NAMALWA (cell line): ENCODE measurements around the gene DGCR8.
A peak's percentile ranks its signal among the peaks of the same experiment; 100 is the strongest.
"Not testable (repeated sequence)": the region's sequence is repeated elsewhere in the genome, so short reads cannot be mapped to it uniquely, and the experiment has no call there.

Source experiments
- DNase-seq: peaks from one replicate; pipeline ENCODE4 v3.0.0-alpha.2; 2015; ENCODE audit warnings: low spot score

The DGCR8 gene

DNA sequence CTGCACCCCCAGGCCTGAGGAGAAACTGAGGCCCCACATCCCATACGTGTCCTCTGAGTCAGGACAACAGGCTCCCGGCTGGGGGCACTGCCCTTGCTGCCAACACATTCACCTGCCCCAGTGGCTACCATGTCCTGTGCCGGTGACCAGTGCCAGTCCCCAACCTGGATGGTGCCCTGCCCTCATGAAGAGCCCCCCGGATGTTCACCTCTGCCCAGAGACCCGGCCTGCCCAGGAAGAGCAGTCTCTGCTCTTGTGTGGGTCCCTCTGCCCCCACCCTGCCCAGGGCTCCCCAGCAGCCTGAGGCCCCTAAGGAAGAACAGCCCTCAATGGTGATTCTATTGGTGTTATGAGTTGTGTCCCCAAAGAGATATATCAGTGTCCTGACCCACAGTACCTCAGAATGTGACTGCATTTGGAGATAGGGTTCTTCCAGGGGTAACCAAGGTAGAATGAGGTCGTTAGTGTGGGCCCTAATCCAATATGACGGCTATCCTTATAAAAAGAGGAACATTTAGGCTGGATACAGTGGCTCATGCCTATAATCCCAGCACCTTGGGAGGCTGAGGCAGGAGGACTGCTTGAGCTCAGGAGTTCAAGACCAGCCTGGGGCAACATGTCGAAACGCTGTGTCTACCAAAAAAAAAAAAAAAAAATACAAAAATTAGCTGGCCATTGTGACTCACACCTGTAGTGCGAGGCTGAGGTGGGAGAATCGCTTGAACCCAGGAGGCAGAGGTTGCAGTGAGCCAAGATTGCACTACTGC, 13.2 kb upstream of the DGCR8 start:
- no peak for DNase-seq

DNA sequence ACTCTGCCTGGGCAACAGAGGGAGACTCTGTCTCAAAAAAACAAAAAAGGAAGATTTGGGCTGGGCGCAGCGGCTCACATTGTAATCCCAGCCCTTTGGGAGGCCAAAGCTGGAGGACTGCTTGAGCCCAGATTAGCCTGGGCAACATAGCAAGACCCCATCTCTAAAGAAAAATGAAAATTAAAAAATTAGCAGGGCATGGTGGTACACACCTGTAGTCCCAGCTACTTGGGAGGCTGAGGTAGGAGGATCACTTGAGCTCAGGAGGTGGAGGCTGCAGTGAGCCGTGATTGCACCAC, 12.7 kb upstream of the DGCR8 start:
- not testable (repeated sequence) for DNase-seq

DNA sequence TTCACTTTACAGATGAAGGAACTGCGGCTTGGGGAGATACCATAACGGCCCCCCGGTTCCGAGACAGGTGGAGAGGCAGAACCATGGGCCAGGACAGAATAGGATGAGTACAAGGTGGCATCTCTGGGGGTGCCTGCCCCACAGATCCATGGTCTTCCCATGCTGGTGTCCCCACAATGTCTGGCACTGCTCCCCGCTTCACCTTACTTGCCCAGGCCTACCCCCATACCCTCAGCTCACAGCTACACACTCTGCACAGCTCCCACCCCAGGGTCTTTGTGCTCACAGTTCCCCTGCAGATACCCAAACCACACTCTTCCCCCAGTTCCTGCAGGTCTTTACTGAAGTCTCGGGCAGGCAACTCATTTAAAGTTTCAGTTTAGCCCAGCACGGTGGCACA, 11.4 kb upstream of the DGCR8 start:
- no peak for DNase-seq

DNA sequence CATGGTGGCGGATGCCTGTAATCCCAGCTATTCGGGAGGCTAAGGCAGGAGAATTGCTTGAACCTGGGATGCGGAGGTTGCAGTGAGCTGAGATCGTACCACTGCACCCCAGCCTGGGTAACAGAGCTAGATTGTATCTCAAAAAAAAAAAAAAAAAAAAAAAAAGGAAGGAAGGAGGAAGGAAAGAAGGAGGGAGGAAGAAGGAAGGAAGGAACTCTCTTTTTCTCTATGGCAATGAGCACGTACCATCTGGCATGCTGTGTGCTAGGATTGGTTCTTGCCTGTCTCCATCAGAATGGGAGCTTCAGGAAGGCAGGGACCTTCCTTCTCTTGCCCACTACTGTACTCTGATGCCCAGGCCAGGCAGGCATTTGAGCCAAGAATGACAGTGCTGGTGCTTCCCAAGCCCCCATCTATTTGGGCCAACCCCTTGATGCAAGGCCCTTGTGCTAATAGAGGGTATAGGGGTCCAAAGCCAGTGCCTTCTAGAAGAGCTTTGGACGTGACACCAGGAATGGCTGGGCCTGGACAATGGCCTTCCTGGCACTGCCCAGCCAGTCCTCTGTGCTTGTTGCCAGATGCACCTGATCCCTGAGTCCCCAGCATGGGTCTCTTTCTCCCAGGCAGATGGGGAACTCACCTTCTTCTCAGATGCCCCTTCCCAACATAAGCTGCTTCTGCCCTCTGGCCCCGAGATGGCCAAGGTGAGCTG, 10.6 kb upstream of the DGCR8 start:
- DNase-seq: no peak

DNA sequence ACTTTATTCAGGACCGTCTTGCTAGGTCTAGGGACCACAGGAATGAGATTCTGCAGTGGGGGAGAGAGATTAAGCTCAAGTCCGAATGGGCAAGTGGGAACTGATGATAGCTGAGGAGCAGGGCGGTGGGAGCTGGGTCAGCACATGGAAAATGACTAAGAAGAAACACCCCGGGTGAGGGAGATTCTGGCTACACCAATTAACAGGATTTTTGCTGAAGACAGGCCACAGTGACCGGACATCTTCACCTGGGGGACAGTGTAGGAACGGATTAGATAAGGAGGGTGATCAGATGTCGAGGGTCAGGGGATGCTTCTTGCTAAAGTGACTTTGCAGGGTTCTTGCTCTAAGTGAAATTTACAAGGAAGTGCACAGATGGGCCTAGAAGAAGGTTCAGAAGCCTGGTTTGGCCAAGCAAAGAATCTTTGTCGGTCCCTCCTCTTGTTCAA, 8.5 kb upstream of the DGCR8 start:
- DNase-seq: no peak

DNA sequence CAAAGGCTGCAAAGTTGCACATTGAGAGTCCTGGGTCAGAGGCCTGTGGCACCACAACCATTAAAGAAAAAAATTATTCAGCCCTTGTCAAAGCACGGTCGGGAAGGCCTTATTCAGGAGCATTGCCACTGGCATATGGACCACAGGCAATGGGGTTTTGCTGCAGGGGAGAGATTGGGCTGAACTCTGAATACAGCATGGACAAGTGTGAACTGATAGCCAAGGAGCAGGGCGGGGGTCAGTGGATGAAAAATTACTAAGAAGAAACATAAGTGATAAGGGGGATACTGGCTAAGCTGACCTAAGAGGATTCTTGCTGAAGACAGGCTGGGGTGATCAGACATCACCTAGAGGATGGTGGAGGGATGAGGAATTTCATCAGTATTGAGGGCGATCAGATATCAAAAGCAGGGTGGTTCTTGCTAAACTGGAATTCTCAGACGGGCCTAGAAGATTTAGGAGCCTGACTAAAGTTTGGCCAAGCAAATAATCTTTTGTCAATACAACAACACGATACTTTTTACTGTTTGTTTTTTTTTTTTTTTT, 3.3 kb upstream of the DGCR8 start:
- no peak for DNase-seq

DNA sequence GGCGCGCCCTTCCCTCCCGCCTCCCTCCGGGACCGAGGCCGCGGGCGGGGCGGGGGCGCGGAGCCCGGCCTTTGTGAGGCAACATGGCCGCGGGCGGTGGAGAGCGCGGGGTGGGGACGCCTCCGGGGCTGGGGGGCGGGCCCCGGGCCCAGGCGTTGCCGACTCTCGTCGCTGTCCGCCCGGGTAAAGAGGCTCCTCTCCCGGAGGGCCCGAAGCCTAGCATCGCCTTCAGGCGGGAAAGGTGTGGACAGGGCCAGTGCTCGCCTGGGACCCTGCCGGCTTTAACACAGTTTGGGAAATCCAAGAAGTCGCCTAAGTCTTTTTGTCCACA, 369 bp downstream of the DGCR8 start:
- peak; percentile 69 for DNase-seq

DNA sequence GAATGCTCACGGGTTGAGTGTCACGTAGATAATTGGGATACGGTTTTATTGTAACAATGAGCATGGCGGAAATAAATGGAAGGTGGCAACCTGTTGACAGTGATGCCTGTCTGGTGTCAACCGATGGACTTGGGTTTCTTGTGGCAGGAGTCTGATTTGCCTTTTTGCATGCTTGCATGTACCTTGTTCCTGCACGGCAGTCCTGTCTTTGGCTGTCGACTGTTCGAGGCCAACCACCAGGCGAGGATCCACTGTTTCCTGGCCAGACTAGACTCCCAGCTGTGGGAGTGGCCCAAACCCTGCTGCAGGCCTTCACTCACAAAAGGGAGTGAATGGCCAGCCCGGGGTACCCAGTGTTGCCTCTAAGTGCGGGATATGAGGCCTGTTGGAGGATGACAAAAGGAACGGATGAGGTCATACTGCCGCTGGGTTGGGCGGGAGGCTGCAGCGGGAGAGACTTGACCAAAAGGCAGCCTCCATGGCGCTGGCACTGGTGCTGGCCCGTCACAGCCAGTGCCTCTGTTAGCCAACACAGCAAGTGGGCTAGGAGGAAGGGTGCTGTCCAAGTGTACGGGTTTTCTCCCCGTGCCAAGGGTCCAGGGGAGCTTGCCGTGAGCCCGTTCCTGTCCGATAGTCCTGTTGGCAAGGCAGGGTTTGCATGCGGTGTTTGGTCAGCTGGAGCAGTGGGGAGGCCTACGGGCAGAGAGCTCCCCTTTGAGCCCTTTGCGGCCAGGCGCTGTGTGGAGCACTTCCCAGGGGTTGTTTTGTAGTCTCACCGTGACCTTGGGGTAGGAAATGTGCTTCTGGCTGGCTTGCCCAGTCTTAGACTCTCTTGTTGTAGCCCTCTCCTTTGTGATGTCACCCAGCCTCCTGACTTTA, 974 bp downstream of the DGCR8 start:
- no peak for DNase-seq

DNA sequence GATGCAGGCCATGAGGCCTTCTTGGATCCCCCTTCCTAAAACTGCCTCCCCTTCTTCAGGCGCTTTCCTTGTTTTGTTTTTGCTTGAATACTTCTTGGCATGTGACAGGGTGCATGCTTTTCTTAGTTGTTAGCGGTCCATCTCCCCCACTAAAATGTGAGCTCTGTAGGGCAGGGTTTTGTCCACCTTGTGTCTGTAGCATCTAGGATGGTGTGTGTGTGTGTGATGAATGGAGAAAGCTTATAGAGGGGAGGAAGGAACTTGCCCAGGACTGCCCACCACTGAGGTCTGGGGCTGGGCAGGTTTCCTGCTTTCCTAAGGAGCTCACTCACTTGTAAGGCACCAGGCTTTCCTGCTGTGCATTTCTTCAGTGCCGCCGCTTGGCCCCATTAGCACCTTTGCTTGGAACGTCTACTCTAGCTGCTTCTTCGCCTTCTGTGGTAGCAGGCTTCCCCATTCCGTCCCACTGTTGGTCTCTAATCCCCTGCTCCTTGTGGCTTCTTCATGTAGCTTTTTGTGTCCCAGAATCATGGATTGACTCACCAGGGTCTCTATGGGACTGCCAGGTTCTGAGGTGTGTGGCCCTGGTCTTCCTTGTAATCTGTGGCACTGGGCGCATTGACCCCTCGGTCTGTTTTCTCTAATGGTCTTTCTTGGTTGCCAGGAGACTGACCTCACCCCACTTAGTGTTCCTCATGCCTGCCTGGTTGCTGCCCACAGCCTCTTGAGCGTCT, 3.3 kb downstream of the DGCR8 start:
- DNase-seq: no peak

DNA sequence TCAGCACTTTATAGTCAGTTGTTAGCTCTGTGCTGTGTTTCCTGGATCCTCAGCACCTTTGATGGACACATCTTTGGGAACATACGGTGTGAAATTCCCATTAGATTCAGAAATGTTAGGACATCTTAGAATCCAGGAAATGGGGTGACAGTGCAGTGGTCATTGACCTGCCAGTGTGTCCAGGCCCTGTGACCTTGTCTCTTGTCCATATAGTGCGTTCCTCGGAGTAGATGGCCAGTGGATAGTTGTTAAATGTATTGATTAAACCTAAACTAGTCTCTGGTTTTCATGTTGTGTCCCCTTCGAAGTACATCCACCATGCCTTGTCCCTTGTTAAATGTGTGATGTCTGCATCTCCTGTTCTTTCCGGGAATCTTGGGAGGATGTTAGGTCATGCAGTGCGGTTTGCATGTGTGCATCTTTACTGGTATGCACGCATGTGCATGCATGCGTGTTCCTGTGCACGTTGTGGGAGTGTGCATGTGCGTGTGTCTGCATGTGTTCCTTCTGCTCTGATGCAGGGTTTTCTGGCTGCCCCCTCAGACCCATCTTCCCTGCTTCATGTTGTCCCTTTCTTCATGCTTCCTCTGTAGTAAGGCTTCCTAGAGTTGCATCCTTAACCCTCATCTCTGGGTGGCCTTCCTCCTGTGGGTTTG, 4.0 kb downstream of the DGCR8 start:
- no peak for DNase-seq

DNA sequence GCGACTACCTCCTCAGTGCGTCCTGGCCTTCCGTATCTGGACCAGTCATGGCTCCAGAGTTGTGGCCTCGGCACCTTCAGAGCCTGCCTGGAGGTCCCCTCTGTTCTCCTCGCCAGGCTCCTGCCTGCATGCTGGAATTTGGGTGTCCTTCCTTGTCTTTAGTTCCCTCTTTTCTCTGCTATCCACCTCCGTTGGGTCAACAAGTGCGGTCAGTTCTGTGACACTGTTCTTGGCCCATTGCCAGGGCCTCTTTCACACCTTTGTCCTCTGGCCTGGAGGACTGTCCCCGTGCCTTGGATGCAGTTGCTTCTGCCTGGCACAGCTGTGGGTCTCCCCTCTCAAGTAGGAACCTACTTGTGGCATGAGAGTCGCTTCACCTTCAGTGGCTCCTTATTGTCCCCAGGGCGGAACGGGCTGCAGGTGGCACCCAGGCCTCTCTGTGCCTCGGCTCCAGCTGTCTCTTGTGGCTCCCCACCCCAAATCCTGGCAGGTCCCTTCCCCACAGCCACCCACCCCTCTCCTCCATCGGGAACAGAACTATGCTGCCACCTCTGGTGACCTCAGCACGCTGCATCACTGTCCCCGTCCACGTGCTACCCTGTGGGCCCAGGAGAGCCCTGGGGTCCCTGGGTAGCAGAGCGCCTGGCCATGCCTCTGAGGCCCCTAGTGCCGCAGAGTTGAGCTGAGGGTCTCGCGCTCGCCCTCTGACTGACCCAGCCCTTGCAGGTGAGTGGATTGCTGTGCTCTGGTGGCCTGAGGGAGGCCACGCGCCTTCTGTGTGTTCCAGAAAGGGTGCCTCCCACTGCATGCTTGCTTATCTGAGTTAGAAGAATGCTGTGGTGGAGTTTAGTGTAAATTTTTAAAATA, 4.7 kb downstream of the DGCR8 start:
- peak; percentile 52 for DNase-seq

DNA sequence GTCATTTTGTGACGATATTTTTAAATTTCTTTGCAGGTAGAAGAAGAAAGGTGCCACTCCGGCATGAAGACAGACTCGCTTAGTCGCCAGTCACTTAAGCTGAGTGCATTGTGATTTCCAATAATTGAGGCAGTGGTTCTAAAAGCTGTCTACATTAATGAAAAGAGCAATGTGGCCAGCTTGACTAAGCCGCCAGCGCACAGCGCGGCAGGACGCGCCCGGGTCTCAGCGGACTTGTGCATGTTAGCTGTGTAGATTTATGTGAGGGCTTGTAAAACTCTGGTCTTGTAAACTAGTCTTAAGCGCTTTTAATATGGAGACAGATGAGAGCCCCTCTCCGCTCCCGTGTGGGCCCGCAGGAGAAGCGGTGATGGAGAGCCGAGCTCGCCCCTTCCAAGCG, 5.6 kb downstream of the DGCR8 start:
- DNase-seq: no peak

DNA sequence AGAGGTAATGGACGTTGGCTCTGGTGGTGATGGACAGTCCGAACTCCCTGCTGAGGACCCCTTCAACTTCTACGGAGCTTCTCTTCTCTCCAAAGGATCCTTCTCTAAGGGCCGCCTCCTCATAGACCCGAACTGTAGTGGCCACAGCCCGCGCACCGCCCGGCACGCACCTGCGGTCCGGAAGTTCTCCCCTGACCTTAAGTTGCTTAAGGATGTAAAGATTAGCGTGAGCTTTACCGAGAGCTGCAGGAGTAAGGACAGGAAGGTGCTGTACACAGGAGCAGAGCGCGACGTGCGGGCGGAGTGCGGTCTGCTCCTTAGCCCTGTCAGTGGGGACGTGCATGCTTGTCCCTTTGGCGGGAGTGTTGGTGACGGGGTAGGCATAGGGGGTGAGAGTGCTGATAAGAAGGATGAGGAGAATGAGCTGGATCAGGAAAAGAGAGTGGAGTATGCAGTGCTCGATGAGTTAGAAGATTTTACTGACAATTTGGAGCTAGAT, 6.1 kb downstream of the DGCR8 start:
- no peak for DNase-seq

DNA sequence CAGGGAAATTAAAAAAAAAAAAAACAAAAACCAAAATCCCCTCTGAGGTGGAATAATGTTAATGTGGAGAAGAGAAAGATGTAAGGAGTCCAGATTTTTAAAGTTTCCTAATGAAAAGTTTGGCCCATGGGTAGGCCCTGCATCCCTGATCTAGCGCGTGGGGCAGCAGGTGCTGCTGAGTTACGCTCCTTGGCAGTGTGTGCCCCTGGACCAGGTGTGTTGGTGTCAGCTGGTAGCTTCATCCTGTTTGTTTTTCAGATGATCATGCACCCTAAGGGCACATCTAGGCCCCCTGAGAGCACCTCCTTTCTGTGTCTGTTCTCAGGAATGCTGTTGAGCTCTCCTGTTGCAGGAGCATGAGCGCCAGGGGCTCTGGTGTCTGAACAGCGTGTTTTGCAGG, 6.7 kb downstream of the DGCR8 start:
- DNase-seq: no peak

DNA sequence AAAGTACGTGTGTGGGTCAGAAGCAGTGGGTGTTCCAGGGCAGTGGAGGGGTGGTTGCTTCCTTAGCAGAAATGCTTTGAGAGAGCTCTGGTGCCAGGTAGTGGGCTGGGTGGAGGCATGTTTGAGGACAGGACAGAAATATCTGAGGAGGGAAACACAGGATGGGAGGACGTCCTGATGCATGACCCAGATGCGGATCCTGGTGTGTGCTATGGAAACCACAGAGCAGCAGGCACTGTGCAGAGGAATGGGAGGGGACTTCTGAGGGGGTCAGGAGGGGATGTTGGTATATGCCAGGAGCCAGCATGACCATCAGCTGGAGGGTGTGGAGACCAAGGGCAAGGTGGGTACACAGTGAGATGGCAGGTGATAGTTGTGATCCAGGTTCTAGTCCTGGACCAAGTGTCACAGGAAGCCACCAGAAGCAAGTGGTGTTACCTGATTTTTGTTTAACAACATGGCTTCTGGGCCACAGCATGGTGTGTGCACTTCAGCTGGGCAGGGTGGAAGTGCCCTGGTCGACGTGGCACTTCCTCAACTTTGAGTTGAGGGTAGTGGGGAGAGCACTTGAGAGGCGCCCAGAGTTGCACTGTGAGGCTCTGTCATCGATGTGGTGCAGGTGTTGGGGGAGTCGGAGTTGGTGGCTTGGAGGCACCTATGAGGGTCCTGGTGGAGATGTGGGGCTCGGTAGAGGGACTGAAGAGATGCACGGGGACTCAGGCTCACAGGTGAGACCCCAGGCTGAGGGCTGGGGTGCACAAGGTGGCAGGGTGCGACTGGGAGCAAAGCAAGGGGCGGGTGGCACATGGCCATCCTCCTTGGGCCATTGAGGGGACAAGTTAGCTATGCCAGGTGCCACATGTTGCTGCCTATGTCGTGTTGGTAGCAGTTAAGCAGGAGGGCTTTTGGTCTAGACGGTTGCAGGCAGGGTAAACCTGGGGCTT, 7.5 kb downstream of the DGCR8 start:
- no peak for DNase-seq

DNA sequence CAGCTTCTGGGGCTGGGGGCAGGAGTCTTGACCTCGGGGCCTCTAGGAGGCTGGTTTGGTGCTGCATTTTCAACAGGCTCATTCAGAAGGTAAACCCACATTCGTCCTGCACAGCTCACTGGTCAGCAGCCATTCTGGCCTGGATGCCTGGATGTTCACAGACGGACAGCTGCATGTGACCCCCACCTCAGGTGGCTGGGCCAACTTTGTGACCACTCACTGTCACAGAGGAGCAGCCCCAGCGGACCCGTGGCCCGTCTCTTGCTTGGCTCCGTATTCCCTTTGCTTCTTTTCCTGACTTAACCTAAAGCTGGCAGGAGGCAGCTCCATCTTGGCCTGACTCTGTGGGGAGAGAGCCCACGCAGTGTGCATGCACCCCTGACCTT, 8.2 kb downstream of the DGCR8 start:
- DNase-seq: no peak

DNA sequence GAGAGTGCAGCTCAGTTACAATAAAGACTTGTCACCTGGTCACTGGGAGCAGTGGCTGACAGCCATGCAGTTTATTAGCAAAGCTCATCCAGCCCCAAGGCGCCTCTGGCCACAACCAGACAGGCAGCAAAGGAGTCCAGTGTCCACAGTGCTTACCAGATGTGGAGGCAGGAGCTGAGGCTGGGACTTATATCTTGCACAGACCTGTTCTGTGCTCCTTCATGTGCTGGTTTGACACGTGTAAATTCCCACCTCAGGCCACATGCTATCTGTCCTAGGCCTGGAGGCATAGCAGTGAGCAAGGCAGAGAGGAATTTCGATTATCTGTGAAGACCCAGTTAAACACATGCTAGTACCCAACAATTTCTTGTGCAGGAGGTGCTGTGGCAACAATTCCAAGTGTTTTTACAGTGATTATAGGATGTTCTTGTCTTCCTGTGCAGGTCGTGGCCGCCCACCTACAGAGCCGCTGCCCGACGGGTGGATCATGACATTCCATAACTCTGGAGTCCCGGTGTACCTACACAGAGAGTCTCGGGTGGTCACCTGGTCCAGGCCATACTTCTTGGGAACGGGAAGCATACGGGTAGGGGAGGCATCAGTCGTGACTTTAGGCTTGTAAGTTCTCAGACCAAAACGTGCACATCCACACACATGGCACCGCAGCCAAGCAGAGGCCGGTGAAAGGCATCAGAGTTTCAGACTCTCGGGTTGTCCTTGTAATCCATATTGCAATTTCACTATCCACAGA, 9.4 kb downstream of the DGCR8 start:
- DNase-seq: no peak

DNA sequence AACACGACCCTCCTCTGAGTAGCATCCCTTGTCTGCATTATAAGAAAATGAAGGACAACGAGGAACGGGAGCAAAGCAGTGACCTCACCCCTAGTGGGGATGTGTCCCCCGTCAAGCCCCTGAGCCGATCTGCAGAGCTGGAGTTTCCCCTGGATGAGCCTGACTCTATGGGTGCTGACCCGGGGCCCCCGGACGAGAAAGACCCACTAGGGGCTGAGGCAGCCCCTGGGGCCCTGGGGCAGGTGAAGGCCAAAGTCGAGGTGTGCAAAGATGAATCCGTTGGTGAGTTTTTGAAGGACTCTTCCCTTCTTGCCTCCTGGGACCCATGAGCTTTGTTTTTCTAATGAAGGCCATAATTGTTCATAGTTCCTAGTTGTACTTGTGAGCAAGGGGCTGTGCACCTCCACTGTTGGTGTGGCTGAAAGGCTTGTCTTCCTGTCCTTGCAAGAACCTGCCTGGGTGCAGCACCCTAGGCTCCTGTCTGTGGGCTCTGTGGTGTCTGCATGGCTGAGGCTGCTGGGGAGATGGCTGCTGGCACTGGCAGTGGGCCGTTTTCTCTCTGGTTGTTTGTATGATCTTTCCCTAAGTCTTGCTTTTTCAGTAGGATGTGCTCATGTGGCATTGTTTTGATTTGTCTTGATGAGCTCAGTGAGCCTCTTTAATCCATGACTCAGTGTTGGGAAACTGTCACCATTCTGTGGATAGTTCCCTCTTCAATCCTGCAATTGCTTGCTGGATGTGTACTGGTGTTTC, 10.1 kb downstream of the DGCR8 start:
- DNase-seq: no peak
